NCI-H2227 (cell line): ENCODE measurements around the gene CCDC33.
"Not testable (repeated sequence)": the region's sequence is repeated elsewhere in the genome, so short reads cannot be mapped to it uniquely, and the experiment has no call there.

Experiments used
- DNase-seq: peaks from one replicate; lab custom pipeline; 2025; ENCODE audit not compliant: unreplicated experiment; lab: John Stamatoyannopoulos, UW

Gene CCDC33

GRCh38 chr15:74356050-74356449 lies 119.9 kb downstream of the CCDC33 start:
- DNase-seq = not testable (repeated sequence)

DNA sequence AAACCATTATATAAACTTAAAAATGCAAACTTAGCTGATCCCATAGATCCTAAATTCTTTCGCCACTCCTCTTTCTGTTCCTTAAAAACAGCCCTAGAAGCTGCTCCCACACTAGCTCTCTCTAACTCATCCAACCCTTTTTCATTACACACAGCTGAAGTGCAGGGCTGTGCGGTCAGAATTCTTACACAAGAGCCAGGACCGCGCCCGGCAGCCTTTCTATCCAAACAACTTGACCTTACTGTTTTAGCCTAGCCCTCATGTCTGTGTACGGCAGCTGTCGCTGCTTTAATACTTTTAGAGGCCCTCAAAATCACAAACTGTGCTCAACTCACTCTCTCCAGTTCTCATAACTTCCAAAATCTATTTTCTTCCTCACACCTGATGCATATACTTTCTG lies 121.4 kb downstream of the CCDC33 start:
- DNase-seq = not testable (repeated sequence)

DNA sequence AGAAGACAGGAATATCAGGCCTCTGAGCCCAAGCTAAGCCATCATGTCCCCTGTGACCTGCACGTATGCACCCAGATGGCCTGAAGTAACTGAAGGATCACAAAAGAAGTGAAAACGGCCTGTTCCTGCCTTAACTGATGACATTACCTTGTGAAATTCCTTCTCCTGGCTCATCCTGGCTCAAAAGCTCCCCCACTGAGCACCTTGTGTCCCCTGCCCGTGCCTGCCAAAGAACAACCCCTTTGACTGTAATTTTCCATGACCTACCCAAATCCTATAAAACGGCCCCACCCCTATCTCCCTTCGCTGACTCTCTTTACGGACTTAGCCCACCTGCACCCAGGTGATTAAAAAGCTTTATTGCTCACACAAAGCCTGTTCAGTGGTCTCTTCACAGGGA lies 123.2 kb downstream of the CCDC33 start:
- not testable (repeated sequence) for DNase-seq

GRCh38 chr15:74360855-74361254 lies 124.7 kb downstream of the CCDC33 start:
- not testable (repeated sequence) for DNase-seq

- no peak for DNase-seq
Measured at GRCh38 chr15:74362482-74362881, 126.4 kb downstream of the CCDC33 start.

DNA sequence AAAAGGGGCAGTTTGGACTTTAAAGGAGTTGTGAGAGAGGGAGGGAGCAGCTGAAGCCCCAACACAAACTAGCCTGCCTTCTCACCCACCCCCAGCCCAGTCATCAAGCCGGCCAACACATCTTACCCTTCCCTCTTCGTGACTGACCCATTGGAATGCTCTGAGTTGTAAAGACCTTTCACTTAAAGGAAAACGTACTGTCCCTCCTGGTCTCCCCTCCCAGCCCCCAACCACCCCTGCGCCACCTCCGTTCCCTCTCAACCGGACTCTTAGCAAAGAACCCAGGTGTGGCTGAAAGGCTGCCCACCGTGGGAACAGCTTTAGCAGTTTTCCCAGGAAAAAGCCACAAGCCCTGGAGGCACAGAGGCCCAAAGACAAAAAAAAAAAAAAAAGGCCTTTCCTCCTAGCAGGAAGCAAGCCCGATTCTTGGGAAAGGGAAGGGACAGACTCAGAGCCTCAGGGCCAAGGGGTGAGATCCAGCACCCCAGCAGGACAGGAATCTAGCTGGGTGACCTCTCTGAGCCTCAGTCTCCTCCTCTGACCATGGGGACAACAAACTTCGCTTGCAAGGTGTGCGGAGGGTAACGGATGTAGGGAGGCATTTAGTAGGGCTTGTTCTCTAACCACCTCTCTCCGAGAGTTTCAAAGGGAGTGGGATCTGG lies 128.9 kb downstream of the CCDC33 start:
- DNase-seq = no peak

DNA sequence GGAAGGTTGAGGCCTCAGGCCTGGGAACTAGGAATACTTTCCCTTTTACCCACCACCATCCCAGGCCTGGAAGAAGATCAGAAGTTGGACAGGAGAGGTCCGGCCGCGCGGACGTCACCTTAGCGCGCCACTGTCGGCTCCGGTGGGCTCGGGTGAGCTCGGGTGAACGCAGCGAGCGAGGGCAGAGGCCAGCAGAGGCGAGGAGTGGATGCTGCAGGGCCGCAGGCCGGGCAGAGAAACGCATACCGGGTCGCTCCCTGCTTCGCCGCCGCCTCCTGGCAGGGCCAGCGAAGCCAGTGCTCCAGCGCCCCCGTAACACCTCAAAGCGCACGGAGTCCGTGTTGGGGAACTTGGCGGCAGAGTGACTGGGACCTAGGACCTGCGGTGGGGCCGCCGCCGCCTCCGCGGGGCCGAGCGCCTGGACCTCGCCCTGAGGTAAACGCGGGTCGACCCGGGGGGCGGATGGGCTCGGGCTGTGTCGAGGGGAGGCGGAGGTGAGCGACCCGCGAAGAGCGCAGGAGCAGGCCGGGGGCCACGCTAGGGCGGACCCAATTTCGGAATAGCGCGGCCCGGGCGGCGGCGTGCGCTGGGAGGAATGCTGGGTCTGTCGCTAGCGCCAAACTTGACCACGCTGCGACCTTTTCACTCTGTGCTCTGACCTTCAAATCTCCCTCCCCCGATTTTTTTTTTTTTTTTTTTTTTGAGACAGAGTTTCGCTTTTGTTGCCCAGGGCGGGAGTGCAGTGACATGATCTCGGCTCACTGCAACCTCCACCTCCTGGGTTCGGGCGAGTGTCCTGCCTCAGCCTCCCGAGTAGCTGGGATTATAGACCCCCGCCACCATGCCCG lies 129.7 kb downstream of the CCDC33 start:
- DNase-seq = peak; percentile 17

DNA sequence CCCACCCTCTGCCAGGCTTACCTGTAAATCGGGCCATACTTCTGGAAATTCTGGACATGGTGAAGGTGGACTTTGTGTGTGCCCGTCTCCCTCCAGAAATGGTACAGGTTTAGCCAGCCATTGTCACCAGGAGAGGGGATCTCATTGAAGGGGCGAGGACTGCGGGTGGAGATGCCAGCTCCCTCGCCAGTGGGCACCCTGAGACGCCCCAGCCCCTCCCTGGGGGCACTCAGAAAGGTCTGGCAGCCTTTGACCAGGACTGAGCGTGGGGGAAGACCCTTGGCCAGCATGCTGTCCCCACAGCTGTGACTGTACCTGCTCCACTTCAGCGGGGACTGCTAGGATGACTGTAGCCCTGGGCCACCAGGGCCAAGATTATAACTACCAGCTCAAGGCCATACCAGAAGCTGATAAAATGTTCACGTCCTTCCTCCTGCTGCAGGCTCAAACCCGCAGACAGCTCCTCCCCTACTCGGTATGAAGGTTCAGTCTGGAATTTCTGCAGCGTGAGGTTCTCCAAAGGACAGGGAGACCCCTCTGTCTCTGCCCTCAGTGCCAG lies 131.2 kb downstream of the CCDC33 start, which contains the start of gene CYP11A1:
Gene CYP11A1 (minus strand): TSS at position 351 of the 559 bp plus-strand sequence. CDS start 61 bp downstream, at position 290.
- no peak for DNase-seq

GRCh38 chr15:74368121-74368520 lies 132.0 kb downstream of the CCDC33 start:
- DNase-seq = no peak

GRCh38 chr15:74369084-74369745 lies 133.1 kb downstream of the CCDC33 start:
- DNase-seq = no peak

GRCh38 chr15:74369756-74370155 lies 133.6 kb downstream of the CCDC33 start:
- DNase-seq = no peak

DNA sequence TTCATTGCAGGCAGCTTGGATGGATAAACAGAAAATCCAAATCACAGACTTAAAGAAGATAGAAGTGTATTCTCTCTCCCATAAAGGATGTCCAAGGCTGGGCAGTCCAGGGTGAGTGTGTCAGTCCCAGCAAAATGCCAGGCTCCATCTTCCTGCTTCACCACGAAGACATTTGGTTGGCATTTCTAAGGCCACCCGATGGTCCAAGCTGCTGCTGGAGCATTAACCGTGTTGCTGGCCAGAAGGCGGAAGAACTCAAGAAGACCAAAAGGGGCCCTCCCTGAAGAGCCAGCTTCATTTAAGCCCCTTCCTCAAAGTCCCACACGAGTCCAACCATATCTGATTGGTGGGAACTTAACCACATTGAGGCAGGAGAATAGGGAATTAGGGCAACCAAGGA lies 134.3 kb downstream of the CCDC33 start:
- DNase-seq = no peak

DNA sequence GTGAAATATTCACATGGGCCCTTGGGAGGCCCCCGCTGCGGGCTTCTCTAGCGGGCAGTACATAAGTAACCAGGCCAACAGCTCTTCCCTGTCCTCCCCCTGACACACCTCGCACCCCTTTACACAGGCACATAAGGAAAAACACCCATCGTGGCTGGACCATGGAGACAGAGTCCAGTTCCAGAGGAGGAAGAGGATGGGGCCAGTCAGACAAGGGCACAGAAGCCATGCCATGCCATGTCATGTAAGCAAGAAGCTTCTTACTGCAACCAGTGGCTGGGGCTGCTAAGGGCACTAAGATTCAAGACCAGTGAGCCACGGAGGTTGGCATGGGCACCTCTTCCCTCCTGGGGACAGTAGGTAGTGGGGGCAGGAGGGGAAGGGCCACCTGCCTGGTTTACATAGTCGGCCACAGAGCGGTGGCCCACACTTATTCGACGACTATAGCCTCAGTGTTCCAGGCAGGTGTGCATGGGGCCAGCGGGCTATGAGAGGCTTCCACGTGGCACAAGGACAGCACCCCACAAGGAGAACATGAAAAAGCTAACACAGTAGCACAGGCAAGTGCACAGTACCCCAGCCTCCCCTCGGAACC lies 137.0 kb downstream of the CCDC33 start:
- DNase-seq = no peak

DNA sequence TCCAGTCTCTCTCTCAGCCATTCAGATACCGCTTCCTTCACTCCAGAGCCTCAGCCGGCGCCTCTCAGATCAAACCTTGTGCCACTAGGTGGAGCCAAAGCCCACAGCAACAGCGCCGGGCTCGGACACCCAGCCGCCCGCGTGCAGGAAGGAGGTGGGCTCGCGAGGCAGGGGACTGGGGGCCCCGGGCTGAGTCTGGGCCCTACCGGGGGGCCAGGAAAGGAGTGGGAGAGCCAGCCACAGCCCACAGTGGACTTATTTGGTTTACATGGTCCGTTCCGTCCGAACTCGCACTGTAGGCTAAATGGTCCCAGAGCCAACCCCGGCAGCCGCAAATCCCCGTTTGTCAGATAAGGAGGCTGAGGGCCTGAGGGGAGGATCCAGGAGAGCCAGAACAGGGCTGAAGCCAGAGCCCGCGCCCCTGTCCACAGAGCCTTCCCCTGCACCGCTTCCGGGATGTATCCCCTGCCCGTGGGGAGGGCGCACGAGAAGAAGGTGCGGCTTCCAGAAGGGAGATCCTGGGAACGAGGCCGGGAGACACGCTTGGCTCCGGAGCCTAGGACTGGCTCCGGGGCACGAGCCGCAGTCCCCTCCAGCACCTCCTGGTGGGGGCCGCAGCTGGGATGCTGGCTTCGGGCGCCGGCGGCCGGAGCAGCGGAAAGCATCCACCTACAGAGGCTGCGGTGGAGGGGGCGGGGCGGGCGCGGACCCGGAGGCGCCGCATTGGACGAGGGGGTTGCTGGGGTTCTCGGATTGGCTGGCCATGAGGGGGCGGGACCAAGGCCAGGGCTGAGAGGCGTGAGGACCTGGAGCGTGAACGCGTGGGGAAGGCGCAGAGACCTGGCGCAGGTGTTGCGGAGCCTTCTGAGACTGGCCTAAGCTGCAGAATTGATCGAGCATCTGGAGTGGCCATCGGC lies 137.9 kb downstream of the CCDC33 start:
- DNase-seq = peak; percentile 90

- DNase-seq = no peak
Measured at GRCh38 chr15:74374648-74375302, 138.6 kb downstream of the CCDC33 start.

GRCh38 chr15:74375303-74375693 lies 139.2 kb downstream of the CCDC33 start:
- DNase-seq = peak; percentile 84

GRCh38 chr15:74376226-74376625 lies 140.1 kb downstream of the CCDC33 start:
- DNase-seq = no peak

- DNase-seq = no peak
Measured at GRCh38 chr15:74376825-74377581, 140.9 kb downstream of the CCDC33 start.
